ENCODE measurements around the gene C18orf63. TPM values are rescaled to one million over a fixed set of nuclear protein-coding genes. Genes with fewer than 3 reads are reported as not detected.

Gene C18orf63
- total and polyA plus RNA-seq, 12 donors: not detected

- no peaks in the 10 kb centered on the region for H3K36me3 ChIP-seq
- WGBS, 2 donors: 44 to 55% methylated on average over 6 of the region's 6 CpGs
- intact Hi-C loops (cut with DNase I): no loop called here
- no peak overlapping the region for H3K27ac ChIP-seq
- DNase-seq (no peak), ATAC-seq (peak in 1 of 8 donors; percentile 28)
- TF ChIP-seq CTCF (IDR thresholded peaks at IDR 0.05): no peak
- no peak overlapping the region for H3K4me3 ChIP-seq
- H3K9me3 ChIP-seq: no peaks in the 10 kb centered on the region
- no peaks in the 10 kb centered on the region for H3K27me3 ChIP-seq
- H3K4me1 ChIP-seq: peaks cover 0 to 11% (median 6%) of the 10 kb centered on the region in 9 donors
Measured at GRCh38 chr18:74389171-74389927, 73.7 kb downstream of the C18orf63 start.

- intact Hi-C loops (cut with DNase I): loop anchor here in 1 of 10 donors (10.0 kb wide), 1 partner anchor 1975 kb away; no protein-coding TSS in a partner anchor
- WGBS, 2 donors: 96 to 98% methylated on average over 20 of the region's 20 CpGs
- Histone ChIP-seq H3K4me3 (no peak overlapping the region), H3K4me1 (peaks cover 0 to 11% (median 6%) of the 10 kb centered on the region in 9 donors), H3K27me3 (no peaks in the 10 kb centered on the region), H3K9me3 (no peaks in the 10 kb centered on the region), H3K27ac (no peak overlapping the region), H3K36me3 (no peaks in the 10 kb centered on the region)
- DNase-seq (no peak), ATAC-seq (no peak)
- TF ChIP-seq CTCF (IDR thresholded peaks at IDR 0.05): no peak
Measured at GRCh38 chr18:74389991-74390390, 74.4 kb downstream of the C18orf63 start.

GRCh38 chr18:74390900-74391299, 75.3 kb downstream of the C18orf63 start:
- Histone ChIP-seq H3K4me3 (no peak overlapping the region), H3K27me3 (no peaks in the 10 kb centered on the region), H3K9me3 (no peaks in the 10 kb centered on the region), H3K27ac (no peak overlapping the region), H3K36me3 (no peaks in the 10 kb centered on the region), H3K4me1 (peaks cover 0 to 14% (median 6%) of the 10 kb centered on the region in 9 donors)
- intact Hi-C loops (cut with DNase I): loop anchor here in 1 of 10 donors (10.0 kb wide), 1 partner anchor 1974 kb away; no protein-coding TSS in a partner anchor
- no peak for DNase-seq
- no peak for TF ChIP-seq CTCF (IDR thresholded peaks at IDR 0.05)
- no peak for ATAC-seq
- WGBS, 2 donors: 85 to 91% methylated on average over 3 of the region's 3 CpGs

GRCh38 chr18:74392323-74392722, 76.7 kb downstream of the C18orf63 start:
- Histone ChIP-seq H3K4me1 (peaks cover 0 to 27% (median 6%) of the 10 kb centered on the region in 9 donors), H3K4me3 (no peak overlapping the region), H3K27ac (no peak overlapping the region), H3K36me3 (no peaks in the 10 kb centered on the region), H3K27me3 (no peaks in the 10 kb centered on the region), H3K9me3 (no peaks in the 10 kb centered on the region)
- intact Hi-C loops (cut with DNase I): loop anchor here in 1 of 10 donors (10.0 kb wide), 1 partner anchor 1972 kb away; no protein-coding TSS in a partner anchor
- no peak for TF ChIP-seq CTCF (IDR thresholded peaks at IDR 0.05)
- WGBS, 2 donors: 94 to 99% methylated on average over 4 of the region's 4 CpGs
- DNase-seq (no peak), ATAC-seq (no peak)

All from heart right ventricle (tissue), 16 donors.